ENCODE measurements around the gene FTL.

GRCh38 chr19:49010453-49010852 lies 45.3 kb downstream of the FTL start:
- no peak for TF ChIP-seq ISL1 (CRISPR knock-in tag; IDR thresholded peaks at IDR 0.05)
- no peak for TF ChIP-seq ZNF565 (CRISPR knock-in tag; conservative IDR thresholded peaks at IDR 0.05; ENCODE audit: low read depth)
- TF ChIP-seq ZFP30 (CRISPR knock-in tag; IDR thresholded peaks at IDR 0.05), result no peak
- TF ChIP-seq, protein P1, sequence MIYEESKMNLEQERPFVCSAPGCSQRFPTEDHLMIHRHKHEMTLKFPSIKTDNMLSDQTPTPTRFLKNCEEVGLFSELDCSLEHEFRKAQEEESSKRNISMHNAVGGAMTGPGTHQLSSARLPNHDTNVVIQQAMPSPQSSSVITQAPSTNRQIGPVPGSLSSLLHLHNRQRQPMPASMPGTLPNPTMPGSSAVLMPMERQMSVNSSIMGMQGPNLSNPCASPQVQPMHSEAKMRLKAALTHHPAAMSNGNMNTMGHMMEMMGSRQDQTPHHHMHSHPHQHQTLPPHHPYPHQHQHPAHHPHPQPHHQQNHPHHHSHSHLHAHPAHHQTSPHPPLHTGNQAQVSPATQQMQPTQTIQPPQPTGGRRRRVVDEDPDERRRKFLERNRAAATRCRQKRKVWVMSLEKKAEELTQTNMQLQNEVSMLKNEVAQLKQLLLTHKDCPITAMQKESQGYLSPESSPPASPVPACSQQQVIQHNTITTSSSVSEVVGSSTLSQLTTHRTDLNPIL (CRISPR knock-in tag; IDR thresholded peaks at IDR 0.05; ENCODE audit: low read depth), result no peak
- no peak for TF ChIP-seq ZNF70 (CRISPR knock-in tag; IDR thresholded peaks at IDR 0.05)

Data from SK-N-SH treated with all-trans-retinoic acid at 6 μM for 48 hours (cell line).